Activated CD4-positive, alpha-beta T cell treated with anti-CD3 and anti-CD28 coated beads for 1 hour (primary cell): ENCODE data around the gene TSHZ3.

ENCODE experiments used
- DNase-seq: peaks from one replicate; pipeline ENCODE4 v3.0.0-alpha.2; 2020

Gene TSHZ3

GRCh38 chr19:31334101-31334848 lies 15.0 kb downstream of the TSHZ3 start:
- no peak for DNase-seq

GRCh38 chr19:31332096-31332495 lies 17.1 kb downstream of the TSHZ3 start:
- DNase-seq: no peak

- no peak for DNase-seq
Measured at GRCh38 chr19:31331536-31331935, 17.7 kb downstream of the TSHZ3 start.

- DNase-seq: no peak
Measured at GRCh38 chr19:31330761-31331160, 18.5 kb downstream of the TSHZ3 start.

GRCh38 chr19:31330237-31330636 lies 19.0 kb downstream of the TSHZ3 start:
- no peak for DNase-seq

GRCh38 chr19:31329819-31330218 lies 19.4 kb downstream of the TSHZ3 start:
- DNase-seq: no peak

- DNase-seq: no peak
Measured at GRCh38 chr19:31328238-31328637, 21.0 kb downstream of the TSHZ3 start.

GRCh38 chr19:31326329-31327028 lies 22.8 kb downstream of the TSHZ3 start:
- no peak for DNase-seq

- no peak for DNase-seq
Measured at GRCh38 chr19:31325342-31325741, 23.9 kb downstream of the TSHZ3 start.

- no peak for DNase-seq
Measured at GRCh38 chr19:31319465-31319864, 29.8 kb downstream of the TSHZ3 start.

GRCh38 chr19:31318790-31319425 lies 30.3 kb downstream of the TSHZ3 start:
- DNase-seq: no peak

GRCh38 chr19:31317570-31317969 lies 31.7 kb downstream of the TSHZ3 start:
- no peak for DNase-seq

- no peak for DNase-seq
Measured at GRCh38 chr19:31317093-31317492, 32.1 kb downstream of the TSHZ3 start.

GRCh38 chr19:31316201-31316951 lies 32.9 kb downstream of the TSHZ3 start:
- no peak for DNase-seq

- DNase-seq: no peak
Measured at GRCh38 chr19:31315652-31316051, 33.6 kb downstream of the TSHZ3 start.

GRCh38 chr19:31314849-31315629 lies 34.2 kb downstream of the TSHZ3 start:
- DNase-seq: no peak

GRCh38 chr19:31314156-31314555 lies 35.1 kb downstream of the TSHZ3 start:
- DNase-seq: no peak

GRCh38 chr19:31313291-31314030 lies 35.8 kb downstream of the TSHZ3 start:
- no peak for DNase-seq

- no peak for DNase-seq
Measured at GRCh38 chr19:31312677-31313244, 36.5 kb downstream of the TSHZ3 start.

GRCh38 chr19:31312009-31312676 lies 37.1 kb downstream of the TSHZ3 start:
- no peak for DNase-seq
